HG02798 (cell line): ENCODE data around the gene DENND1C.

Experiments used
- ATAC-seq: cut with Tn5 transposase; IDR thresholded peaks from one replicate; pipeline ENCODE4 v1.9.1; 2021; ENCODE audit warnings: mild to moderate bottlenecking; ENCODE audit not compliant: unreplicated experiment, poor library complexity

The DENND1C gene, protein sequence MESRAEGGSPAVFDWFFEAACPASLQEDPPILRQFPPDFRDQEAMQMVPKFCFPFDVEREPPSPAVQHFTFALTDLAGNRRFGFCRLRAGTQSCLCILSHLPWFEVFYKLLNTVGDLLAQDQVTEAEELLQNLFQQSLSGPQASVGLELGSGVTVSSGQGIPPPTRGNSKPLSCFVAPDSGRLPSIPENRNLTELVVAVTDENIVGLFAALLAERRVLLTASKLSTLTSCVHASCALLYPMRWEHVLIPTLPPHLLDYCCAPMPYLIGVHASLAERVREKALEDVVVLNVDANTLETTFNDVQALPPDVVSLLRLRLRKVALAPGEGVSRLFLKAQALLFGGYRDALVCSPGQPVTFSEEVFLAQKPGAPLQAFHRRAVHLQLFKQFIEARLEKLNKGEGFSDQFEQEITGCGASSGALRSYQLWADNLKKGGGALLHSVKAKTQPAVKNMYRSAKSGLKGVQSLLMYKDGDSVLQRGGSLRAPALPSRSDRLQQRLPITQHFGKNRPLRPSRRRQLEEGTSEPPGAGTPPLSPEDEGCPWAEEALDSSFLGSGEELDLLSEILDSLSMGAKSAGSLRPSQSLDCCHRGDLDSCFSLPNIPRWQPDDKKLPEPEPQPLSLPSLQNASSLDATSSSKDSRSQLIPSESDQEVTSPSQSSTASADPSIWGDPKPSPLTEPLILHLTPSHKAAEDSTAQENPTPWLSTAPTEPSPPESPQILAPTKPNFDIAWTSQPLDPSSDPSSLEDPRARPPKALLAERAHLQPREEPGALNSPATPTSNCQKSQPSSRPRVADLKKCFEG

DNA sequence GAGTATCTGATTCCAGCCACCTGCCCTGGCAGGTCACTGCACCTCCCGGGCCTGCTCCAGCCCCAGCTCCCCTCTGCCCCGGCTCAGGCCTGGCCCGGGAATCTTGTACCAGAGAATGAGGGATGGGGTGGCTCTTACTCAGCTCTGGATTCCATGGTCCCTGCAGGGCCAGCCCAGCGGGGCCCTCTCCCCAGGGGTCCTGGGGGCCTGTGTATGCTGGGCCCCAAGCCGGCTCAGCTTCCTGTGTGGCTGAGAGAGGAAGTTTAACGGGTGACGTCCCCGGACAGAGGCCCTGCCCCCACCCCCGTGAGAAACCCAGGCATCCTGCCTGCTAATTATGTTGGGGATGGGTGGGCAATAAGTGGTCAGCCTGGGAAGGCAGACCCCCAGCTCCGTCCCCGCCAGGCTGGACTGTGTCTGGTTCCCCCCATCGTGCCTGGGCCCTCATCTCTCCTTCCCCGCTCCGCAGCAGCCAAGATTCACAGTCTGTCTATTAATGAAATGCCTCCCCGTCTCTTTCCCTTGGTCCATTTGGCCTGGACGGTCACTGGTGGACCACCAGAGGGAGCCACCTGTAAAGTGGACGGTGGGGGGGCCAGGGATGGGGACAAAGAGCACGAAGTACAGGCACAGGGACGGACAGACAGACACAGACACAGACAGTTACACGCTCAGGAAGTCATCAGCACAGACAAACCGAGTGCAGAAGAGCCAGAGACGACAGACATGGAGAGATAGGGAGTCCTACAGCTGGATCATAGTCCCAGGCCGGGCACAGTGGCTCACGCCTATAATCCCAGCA is at the start of gene DENND1C:
Gene DENND1C, minus strand, starts transcription at position 247 of the 802 bp plus-strand sequence. Its CDS starts 92 bp downstream, at position 155.
- ATAC-seq: peak; percentile 60

DNA sequence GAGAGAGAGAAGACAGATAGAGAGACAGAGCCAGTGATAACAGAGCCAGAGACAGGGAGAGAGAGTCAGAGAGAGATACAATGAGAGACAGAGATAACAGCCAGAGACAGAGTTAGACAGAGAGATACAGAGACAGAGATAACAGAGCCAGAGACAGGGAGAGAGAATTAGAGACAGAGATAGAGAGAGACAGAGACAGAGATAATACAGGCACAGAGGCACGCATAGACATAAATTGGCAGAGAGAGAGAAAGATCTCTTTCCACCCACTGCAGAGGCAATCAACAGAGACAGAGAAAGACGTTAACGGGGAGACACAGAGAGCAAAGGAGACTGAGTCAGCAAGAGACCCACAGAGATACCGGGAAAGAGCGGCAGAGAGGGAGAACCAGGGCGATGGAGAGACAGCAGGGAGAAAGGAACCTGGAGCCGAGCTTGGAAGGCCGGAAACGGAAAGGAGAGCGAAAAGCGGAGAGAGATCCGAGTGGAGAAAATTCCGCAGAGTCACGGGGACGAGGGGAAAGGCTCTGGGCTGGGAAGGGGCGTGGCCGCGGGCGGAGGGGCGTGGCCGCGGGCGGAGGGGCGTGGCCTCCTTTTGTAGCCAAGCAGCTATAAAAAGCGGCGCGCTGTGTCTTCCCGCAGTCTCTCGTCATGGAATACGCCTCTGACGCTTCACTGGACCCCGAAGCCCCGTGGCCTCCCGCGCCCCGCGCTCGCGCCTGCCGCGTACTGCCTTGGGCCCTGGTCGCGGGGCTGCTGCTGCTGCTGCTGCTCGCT is 49.0 kb upstream of the DENND1C start, which contains the start of gene TNFSF9:
Gene TNFSF9, plus strand, starts transcription at position 641 of the 777 bp plus-strand sequence. Its CDS starts 11 bp downstream, at position 652.
- peak; percentile 49 for ATAC-seq

DNA sequence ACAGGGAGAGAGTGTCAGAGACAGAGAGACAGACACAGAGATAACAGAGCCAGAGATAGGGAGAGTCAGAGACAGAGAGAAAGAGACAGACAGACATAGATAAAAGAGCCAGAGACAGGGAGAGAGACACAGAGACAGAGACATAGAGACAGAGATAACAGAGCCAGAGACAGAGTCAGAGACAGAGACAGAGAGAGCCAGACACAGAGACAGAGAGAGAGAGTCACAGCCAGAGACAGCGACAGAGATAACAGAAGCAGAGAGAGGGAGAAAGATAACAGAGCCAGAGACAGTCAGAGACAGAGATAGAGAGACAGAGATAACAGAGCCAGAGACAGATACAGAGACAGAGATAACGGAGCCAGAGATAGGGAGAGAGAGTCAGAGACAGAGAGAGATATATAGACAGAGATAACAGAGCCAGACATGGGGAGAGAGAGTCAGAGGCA is 48.4 kb upstream of the DENND1C start:
- no peak for ATAC-seq

DNA sequence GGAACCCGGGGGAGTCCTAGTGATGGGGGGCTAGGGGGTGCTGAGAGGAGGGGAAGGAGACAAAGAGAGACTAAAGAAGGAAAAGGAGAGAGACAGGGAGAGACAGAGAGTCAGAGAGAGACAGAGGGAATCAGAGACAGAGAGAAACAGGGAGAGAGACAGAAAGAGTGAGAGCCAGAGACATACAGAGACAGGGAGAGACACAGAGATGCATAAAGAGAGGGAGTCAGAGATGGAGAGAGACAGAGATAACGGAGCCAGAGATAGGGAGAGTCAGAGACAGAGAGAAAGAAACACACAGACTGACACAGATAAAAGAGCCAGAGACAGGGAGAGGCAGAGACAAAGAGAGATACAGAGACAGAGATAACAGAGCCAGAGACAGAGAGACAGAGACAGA is 47.8 kb upstream of the DENND1C start:
- ATAC-seq: no peak

DNA sequence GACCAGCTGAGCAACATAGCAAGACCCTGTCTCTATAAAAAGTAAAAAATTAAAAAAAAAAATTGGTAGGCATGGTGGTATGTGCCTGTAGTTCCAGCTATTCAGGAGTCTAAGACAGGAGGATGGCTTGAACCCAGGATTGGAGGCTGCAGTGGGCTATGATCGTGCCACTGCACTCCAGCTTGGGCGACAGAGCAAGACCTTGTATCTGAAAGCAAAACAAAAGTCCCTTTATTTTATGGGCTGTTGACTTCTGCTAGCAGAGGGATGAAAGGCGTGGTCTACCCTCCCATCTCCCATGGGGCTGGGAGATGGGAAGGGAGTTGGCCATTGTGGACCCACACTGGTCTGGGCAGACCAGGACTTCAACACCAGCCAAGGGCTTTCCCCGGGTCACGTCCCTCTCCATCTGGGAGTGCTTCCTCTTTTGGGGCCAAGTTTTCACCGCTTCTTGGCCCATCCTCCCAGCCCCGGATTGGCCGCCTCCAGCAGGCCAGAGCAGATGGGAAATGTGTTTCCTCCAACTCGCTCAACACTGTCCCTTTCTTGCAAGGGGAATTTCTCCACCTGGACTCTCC is 47.0 kb upstream of the DENND1C start:
- ATAC-seq: no peak

DNA sequence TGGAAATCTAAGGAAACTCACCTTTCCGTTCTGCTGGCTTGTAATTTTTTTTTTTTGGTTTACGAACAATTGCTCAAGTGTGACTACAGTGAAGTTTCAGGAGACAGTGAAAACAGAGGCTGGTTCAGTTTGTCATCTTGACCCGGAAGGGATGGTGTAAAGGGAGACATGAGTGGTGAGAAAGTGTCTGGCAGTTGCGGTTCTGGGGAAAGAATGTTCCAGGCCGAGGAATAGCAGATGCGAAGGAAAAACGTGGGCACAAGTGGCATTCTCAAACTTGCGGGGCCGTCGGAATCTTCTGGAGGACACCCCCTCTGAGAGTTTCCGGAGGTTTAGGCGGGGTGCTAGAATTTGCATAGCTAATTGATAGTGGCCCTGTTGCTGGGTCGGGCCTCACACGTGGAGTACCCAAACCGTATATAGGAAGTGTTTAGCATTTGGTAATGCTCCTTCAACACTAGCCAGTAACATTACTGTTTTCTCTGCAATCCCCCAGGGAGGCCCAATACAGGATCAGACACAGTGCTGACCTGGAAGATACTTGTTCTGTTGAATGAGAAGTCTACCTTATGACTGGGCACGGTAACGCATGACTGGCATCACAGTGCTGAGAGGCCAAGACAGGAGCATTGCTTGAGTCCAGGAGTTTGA is 46.4 kb upstream of the DENND1C start:
- peak; percentile 33 for ATAC-seq

DNA sequence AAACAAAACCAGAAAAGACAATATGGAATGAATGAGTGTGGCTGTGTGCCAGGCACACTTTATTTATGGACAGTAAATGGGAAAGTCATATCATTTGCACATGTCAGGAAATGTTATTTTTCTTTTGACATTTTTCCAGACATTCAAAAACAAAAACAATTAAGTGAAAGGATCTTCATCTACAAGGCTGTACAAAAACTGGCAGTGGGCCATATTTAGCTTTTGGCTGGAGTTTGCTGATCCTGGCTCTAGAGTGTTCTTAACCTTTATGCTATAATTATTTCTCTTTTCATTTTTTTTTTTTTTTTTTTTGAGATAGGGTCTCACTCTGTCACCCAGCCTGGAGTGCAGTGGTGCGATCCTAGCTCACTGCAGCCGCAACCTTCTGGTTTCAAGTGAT is 42.7 kb upstream of the DENND1C start:
- ATAC-seq: no peak

DNA sequence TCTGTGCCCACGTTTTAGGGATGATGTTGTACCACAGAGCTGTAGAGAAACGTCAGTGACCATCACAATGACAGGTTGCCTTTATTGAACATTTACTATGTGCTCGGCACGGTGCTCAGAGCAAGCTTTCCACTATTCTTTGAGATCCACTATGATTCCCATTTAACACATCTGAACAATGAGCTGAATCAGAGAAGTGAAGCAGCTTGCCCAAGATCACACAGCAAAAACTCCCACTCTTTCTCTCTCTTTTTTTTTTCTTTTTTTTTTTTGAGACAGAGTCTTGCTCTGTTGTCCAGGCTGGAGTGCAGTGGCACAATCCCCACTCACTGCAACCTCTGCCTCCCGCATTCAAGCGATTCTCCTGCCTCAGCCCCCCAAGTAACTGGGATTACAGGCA is 41.1 kb upstream of the DENND1C start:
- ATAC-seq: no peak

DNA sequence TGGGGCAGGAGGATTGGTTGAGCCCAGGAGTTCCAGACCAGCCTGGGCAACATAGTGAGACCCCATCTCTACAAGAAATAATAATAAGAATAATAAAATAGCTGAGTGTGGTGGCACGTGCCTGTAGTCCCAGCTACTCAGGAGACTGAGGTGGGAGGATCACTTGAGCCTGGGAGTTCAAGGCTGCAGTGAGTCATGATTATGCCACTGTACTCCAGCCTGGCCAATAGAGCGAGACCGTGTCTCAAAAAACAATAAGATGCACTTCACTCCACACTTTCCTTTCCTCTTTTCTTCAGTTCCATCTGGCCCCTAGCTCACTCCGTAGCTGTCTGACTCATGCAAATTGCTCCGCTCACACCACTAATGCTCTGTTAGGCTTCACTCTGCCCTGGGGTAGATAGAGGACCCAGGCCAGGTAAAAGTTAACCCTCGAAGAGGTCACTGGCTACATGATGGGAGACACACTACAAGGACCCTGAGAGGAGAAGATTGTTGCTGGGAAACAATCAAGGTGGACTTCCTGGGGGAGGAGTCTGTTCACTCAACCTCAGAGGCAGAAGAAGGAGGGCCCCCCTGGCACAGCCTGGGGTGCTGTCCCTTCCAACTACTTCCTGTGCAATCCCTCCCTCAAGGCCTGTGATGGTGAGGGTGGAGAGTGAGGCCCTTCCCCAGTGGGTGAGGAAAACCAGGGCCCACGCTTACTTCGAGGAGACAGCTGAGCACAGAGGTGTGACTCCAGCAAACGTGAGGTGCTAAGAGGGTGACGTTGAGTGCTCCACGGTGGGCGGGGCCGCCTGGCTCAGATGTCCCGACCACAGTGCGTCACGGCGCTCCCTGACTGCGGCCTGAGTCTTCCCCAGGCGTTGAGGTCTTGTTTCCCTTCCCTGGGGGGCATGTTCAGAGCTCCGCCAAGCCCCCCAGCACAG is 40.4 kb upstream of the DENND1C start:
- peak; percentile 54 for ATAC-seq

DNA sequence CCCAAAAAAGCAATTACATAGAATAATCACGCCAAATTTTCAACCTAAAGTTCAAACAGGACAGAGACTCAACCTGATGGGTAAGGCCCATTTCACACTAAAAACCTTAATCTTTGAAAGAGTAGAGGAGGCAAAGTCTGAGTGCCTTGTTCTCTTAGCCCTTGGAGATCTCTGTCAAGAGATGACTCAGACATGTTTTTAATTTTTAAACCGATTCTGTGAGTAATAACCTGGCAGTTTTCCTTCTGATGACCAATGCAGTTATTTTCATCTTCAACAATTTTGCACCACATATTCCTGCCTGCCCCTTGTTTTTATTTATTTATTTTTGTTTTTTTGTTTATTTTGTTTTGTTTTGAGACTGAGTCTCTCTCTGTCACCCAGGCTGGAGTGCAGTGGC is 37.7 kb upstream of the DENND1C start:
- ATAC-seq: no peak

DNA sequence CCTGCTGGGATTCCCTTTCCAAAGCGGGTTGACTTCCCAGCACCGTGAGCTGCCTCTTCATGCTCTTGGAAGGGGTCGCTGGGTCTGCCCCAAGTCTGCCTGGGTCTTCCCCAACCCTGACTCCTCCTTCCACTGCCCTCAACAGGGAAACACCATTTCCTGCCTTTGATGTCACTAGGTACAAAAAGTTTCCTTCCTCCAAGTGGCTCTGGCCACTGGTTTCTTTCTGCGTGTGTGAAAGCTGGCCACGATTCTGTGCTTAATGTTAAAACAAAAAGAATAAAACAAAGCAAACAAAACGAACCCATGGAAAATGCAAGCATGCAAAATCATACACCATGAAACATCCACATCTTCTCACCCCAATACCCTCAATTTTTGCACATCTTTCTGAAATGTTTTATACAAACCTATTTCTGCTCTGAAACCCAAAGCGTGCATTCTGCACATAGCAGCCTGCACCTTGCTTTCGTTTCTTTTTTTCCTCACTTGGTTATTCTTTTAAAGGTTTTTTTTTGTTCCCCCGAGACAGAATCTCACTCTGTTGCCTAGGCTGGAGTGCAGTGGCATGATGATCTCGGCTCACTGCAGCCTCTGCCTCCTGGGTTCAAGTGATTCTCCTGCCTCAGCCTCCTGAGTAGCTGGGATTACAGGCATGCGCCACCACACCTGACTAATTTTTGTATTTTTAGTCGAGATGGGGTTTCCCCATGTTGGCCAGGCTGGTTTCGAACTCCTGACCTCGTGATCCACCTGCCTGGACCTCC is 36.7 kb upstream of the DENND1C start:
- peak; percentile 29 for ATAC-seq

DNA sequence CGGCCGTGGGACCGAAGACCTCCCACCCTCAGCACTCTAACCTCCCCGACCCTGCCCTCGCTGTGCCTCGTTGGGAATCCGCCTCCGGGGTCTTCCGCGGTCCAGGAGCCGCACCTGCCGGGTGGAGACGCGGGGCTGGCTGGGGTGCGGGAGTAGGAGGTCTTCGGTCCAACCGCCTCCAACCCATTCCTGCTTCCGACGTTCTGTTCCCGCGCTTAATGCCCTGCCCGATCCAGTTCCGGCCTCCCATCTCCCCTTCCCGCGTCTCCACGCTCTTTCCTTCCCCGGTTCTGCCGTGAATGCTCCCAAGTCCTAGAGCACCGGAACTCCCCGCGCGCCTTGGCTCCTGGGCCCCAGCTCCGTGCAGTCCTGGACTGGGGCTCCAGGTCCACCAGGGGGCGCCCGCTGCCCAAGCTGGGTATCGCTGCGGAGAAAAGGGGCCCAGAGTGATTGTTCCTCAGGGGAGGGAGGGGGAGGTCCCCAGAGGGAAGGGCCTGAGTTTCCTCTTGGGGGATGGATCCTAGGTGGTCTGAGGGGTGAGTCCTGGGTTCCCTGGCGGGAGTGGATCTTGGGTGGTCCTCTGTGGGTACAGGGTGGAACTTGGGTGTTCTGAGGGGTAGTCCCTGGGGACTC is 35.2 kb upstream of the DENND1C start:
- peak; percentile 55 for ATAC-seq

DNA sequence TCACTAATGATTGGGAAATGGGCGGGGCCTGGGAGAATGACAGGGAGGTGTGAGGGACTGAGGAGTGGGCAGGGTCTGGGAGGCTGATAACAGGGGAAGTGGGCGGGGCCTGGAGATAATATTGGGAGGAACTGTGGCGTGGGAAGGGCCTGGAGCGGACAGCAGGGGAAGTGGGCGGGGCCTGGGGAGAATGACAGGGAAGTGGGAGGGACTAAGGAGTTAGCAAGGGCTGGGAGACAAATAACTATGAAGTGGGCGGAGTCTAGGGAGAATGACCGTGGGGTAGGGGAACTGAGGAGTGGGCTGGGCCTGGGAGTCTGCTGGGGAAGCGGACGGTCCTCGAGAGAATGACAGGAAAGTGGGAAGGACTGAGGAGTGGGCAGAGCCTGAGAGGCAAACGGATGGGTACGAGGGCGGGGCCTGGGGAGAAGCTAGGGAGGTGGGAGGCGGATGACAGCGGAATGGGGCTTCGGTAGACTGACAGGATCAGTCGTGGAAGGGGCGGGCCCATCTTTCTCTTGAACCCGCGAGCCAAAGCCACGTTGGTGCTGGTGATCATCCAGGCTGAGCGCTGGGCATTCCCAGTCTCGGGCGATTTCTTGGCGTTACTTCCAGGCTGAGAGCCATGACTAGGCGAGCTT is 34.6 kb upstream of the DENND1C start:
- peak; percentile 57 for ATAC-seq

DNA sequence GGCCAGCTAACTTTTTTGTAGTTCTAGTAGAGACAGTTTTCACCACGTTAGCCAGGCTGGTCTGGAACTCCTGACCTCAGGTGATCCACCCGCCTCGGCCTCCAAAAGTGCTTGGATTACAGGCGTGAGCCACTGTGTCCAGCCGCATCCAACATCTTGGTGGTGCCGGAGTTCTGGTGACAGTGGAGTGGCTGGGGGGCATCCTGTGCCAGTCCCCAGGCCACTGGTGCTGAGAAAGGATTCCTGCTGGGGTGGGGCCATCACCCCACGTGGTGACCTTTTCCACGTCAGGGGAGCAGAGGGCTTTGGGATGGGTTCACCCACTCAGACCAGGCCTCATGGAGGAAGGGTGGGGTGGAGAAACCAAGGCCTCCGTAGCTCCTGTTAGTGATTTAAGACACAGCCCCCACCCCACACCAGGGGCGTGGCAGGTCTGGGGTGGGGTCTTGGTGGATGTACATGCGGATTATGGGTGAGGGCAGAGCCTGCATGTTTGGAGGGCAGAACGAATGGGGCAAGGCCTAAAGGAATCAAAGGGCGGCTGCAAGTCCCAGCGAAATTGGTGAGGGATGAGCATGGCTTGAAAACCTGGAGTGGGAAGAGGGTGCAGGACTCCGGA is 33.4 kb upstream of the DENND1C start:
- no peak for ATAC-seq

DNA sequence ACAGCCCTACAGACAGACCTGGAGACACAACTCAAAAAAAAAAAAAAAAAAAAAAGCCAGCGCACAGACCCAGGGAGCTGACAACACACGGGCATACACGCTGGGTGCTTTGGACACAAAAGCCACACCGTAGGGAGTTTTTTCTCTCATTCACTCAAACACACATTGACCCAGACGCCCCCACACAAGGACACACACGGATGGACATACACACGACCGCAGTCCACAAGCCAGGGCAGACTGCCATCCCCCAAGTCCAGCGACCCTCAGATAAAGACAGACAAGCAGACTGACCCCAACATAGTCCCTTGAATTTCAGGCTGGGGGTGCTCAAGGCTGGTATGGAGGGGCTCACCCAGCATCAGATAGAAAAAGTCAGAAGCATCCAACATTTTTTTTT is 32.5 kb upstream of the DENND1C start:
- ATAC-seq: no peak

DNA sequence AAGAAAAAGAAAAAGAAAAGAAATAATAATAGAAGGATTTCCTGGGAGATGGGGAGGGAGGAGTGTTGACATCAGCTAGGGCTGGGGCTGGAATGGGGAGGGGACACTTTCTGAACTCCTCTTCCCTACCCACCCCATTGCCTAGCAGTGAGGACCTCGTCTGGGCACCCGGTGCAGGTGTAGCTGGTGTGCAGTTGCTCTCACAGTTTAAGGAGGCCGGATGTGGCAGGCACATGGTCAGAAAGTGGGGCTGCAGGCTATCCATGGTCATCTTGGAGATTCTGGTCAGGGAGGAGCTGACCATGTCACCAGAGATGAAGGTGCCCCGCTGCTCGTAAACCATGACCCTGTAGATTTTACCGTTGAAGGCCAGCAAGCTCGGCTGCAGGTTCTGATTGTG is 29.0 kb upstream of the DENND1C start:
- no peak for ATAC-seq
